Mucosa of descending colon (tissue), 3 donors: ENCODE data around the gene FADD. TPM values are rescaled to one million over a fixed set of nuclear protein-coding genes. Genes with fewer than 3 reads are reported as not detected.
"Not testable (repeated sequence)": the region's sequence is repeated elsewhere in the genome, so short reads cannot be mapped to it uniquely, and the experiment has no call there.

Source experiments
- ATAC-seq: fragments of 200-7000 bp; cut with Tn5 transposase; one replicate; pipeline ENCODE4 v1.9.1; 2020; ENCODE audit warnings: mild to moderate bottlenecking, moderate library complexity
- DNase-seq, 3 donors: peaks; one replicate each; pipeline ENCODE4 v3.0.0-alpha.2; 2020
- H3K36me3 ChIP-seq: fragments of 200-600 bp; one replicate; pipeline ENCODE4 v1.8.0; 2021; ENCODE audit warnings: low read depth, mild to moderate bottlenecking
- H3K4me1 ChIP-seq: fragments of 200-600 bp; one replicate; pipeline ENCODE4 v1.8.0; 2021; ENCODE audit warnings: low read depth, mild to moderate bottlenecking
- H3K4me3 ChIP-seq: fragments of 200-600 bp; one replicate; pipeline ENCODE4 v1.8.0; 2021; ENCODE audit warnings: mild to moderate bottlenecking
- H3K9me3 ChIP-seq: fragments of 200-600 bp; one replicate; pipeline ENCODE4 v1.8.0; 2021; ENCODE audit warnings: mild to moderate bottlenecking
- CTCF ChIP-seq: fragments of 200-600 bp; IDR thresholded peaks from one replicate; pipeline ENCODE4 v1.8.0; 2022; ENCODE audit warnings: antibody characterized with exemption, mild to moderate bottlenecking
- intact Hi-C, 2 donors: fragments of 100-400 bp; cut with DNase I in 1 of 2; cut with micrococcal nuclease in 1 of 2; formaldehyde crosslinking; loops; one replicate each; pipeline versions ENCODE4 v1.11.0 to v1.11.1; 2022; cut with DNase I, micrococcal nuclease
- total RNA-seq, 3 donors: library from RNA; stranded (reverse); fragmentation: NEBNext Ultra II Directional in 2 of 3; extraction: Animal tissue kit (Norgen Biotek cat#: 25700) in 2 of 3; gene quantifications; one replicate each; pipeline versions ENCODE4 v1.2.1 to v1.2.4, GENCODE V29; 2021 to 2023
- donor health status: DM: no; HTN: no; CAD: no; lungs with moderate emphysema.
- donor health status: DM: no; HTN: no; CAD: no.
- donor health status: DM: no; HTN: yes; CAD: no.

Gene FADD
- total RNA-seq, 3 donors from 2014 or later, result 26.3 to 31.0 (median 26.9) TPM

- no peaks in the 10 kb centered on the region for H3K4me1 ChIP-seq
- intact Hi-C loops, result loop anchor here (5.0 to 10.0 kb wide), 3 partner anchors 271 to 509 kb away; no protein-coding TSS in a partner anchor
- no peak overlapping the region for H3K4me3 ChIP-seq
- no peaks in the 10 kb centered on the region for H3K9me3 ChIP-seq
- H3K36me3 ChIP-seq, result no peaks in the 10 kb centered on the region
- TF ChIP-seq CTCF, result no peak
- no peak for DNase-seq
- ATAC-seq, result no peak
These were observed 9.4 kb upstream of the FADD start for GRCh38 chr11:70193411-70194292.

GRCh38 chr11:70194792-70195791, 8.0 kb upstream of the FADD start:
- H3K36me3 ChIP-seq, result no peaks in the 10 kb centered on the region
- H3K4me3 ChIP-seq, result no peak overlapping the region
- H3K9me3 ChIP-seq, result no peaks in the 10 kb centered on the region
- DNase-seq (no peak), ATAC-seq (no peak)
- no peaks in the 10 kb centered on the region for H3K4me1 ChIP-seq
- TF ChIP-seq CTCF, result no peak
- intact Hi-C loops, result loop anchor here (5.0 to 10.0 kb wide), 5 partner anchors 273 to 510 kb away; no protein-coding TSS in a partner anchor

GRCh38 chr11:70200212-70200844, 2.8 kb upstream of the FADD start:
- H3K36me3 ChIP-seq, result no peaks in the 10 kb centered on the region
- peaks cover 2% of the 10 kb centered on the region for H3K9me3 ChIP-seq
- peaks cover 13% of the 10 kb centered on the region for H3K4me1 ChIP-seq
- no peak for TF ChIP-seq CTCF
- intact Hi-C loops, result loop anchor here in 1 of 2 donors (10.0 kb wide), 1 partner anchor 64 kb away; no protein-coding TSS in a partner anchor
- DNase-seq, result no peak
- no peak overlapping the region for H3K4me3 ChIP-seq
- no peak for ATAC-seq

- H3K4me3 ChIP-seq, H3K36me3 ChIP-seq, DNase-seq, H3K9me3 ChIP-seq, ATAC-seq: not testable (repeated sequence)
- intact Hi-C loops, result loop anchor here in 1 of 2 donors (10.0 kb wide), 1 partner anchor 64 kb away; no protein-coding TSS in a partner anchor
- peaks cover 16% of the 10 kb centered on the region for H3K4me1 ChIP-seq
These were observed 2.0 kb upstream of the FADD start for GRCh38 chr11:70201047-70201446.

- ATAC-seq (no peak), DNase-seq (peak in 1 of 3 donors; percentile 41)
- Histone ChIP-seq H3K9me3 (peaks cover 2% of the 10 kb centered on the region), H3K4me1 (peaks cover 16% of the 10 kb centered on the region), H3K36me3 (peaks cover 5% of the 10 kb centered on the region), H3K4me3 (peak overlapping the region; percentile 69)
- TF ChIP-seq CTCF, result no peak
- intact Hi-C loops, result loop anchor here in 1 of 2 donors (10.0 kb wide), 1 partner anchor 63 kb away; no protein-coding TSS in a partner anchor
These were observed 924 bp upstream of the FADD start for GRCh38 chr11:70201882-70202861.
